ENCODE results near the gene RNF111. TPM values are rescaled to one million over a fixed set of nuclear protein-coding genes. Genes with fewer than 3 reads are reported as not detected.

Gene RNF111
- total and polyA plus RNA-seq, 2 of the 13 experiments (the other 11 are each of a cell fraction or from before 2014, with no cell fraction given), result 12.1 to 23.1 TPM

DNA sequence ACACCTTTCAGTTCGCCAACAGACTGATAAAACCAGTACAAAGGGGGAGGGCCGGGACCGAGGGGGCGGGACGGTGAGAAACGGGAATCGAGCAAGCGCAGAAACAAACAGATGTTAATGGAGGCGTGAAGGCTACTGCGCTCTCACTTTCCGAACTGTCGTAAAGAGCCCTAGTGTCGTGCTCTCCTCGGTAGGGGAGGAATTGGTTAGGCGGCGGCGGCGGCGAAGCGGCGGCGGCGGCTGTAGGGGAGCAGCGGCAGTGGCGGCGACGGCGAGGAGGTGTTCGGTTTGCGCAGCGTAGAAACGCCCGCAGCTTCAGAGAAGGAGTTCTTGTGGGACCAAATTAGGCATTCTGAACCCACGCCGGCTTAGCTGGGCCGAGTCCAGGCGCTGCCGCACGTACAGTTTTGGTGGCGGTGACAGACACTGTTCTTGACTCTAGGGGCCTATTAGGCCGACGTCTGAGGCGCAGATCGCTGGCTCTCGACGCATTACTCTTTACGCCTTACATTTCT, at the start of gene RNF111 (continued):
- TF ChIP-seq, protein P1, sequence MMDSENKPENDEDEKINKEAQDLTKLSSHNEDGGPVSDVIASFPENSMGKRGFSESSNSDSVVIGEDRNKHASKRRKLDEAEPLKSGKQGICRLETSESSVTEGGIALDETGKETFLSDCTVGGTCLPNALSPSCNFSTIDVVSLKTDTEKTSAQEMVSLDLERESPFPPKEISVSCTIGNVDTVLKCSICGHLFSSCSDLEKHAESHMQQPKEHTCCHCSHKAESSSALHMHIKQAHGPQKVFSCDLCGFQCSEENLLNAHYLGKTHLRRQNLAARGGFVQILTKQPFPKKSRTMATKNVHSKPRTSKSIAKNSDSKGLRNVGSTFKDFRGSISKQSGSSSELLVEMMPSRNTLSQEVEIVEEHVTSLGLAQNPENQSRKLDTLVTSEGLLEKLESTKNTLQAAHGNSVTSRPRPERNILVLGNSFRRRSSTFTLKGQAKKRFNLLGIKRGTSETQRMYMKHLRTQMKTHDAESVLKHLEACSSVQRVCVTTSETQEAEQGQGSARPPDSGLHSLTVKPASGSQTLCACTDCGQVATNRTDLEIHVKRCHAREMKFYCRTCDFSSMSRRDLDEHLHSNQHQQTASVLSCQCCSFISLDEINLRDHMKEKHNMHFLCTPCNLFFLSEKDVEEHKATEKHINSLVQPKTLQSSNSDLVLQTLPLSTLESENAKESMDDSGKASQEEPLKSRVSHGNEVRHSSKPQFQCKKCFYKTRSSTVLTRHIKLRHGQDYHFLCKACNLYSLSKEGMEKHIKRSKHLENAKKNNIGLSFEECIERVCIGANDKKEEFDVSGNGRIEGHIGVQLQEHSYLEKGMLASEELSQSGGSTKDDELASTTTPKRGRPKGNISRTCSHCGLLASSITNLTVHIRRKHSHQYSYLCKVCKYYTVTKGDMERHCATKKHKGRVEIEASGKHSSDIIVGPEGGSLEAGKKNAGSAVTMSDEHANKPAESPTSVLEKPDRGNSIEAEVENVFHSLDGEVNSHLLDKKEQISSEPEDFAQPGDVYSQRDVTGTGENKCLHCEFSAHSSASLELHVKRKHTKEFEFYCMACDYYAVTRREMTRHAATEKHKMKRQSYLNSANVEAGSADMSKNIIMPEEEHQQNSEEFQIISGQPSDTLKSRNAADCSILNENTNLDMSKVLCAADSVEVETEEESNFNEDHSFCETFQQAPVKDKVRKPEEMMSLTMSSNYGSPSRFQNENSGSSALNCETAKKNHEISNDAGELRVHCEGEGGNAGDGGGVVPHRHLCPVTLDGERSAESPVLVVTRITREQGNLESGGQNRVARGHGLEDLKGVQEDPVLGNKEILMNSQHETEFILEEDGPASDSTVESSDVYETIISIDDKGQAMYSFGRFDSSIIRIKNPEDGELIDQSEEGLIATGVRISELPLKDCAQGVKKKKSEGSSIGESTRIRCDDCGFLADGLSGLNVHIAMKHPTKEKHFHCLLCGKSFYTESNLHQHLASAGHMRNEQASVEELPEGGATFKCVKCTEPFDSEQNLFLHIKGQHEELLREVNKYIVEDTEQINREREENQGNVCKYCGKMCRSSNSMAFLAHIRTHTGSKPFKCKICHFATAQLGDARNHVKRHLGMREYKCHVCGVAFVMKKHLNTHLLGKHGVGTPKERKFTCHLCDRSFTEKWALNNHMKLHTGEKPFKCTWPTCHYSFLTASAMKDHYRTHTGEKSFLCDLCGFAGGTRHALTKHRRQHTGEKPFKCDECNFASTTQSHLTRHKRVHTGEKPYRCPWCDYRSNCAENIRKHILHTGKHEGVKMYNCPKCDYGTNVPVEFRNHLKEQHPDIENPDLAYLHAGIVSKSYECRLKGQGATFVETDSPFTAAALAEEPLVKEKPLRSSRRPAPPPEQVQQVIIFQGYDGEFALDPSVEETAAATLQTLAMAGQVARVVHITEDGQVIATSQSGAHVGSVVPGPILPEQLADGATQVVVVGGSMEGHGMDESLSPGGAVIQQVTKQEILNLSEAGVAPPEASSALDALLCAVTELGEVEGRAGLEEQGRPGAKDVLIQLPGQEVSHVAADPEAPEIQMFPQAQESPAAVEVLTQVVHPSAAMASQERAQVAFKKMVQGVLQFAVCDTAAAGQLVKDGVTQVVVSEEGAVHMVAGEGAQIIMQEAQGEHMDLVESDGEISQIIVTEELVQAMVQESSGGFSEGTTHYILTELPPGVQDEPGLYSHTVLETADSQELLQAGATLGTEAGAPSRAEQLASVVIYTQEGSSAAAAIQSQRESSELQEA (CRISPR knock-in tag; IDR thresholded peaks at IDR 0.05; ENCODE audit: not compliant biosample characterization), result no peak
- peak; percentile 86; the same call in 1 of the 2 replicates for TF ChIP-seq DMAP1 (CRISPR knock-in tag; IDR thresholded peaks at IDR 0.05)
- TF ChIP-seq ZNF337 (CRISPR knock-in tag; IDR thresholded peaks at IDR 0.05; ENCODE audit: borderline replicate concordance, low read depth), result no peak
- no peak for TF ChIP-seq HOXA9 (CRISPR knock-in tag; IDR thresholded peaks at IDR 0.05; ENCODE audit: borderline replicate concordance)
- 0 out of 2 replicates have a peak, but pooled peaks have one; percentile 88 for TF ChIP-seq SNAPC4 (CRISPR knock-in tag; IDR thresholded peaks at IDR 0.05)
- no peak for TF ChIP-seq TCF7 (IDR thresholded peaks at IDR 0.05; ENCODE audit: low read depth)
- no peak for TF ChIP-seq U2AF1 (optimal IDR thresholded peaks at IDR 0.05; ENCODE audit: low read depth, low read length)
- no peak for TF ChIP-seq ZNF382 (CRISPR knock-in tag; IDR thresholded peaks at IDR 0.05; ENCODE audit: borderline replicate concordance)
- 0 out of 2 replicates have a peak, but pooled peaks have one; percentile 8 for TF ChIP-seq NCOA2 (CRISPR knock-in tag; IDR thresholded peaks at IDR 0.05)
- TF ChIP-seq, protein P2, sequence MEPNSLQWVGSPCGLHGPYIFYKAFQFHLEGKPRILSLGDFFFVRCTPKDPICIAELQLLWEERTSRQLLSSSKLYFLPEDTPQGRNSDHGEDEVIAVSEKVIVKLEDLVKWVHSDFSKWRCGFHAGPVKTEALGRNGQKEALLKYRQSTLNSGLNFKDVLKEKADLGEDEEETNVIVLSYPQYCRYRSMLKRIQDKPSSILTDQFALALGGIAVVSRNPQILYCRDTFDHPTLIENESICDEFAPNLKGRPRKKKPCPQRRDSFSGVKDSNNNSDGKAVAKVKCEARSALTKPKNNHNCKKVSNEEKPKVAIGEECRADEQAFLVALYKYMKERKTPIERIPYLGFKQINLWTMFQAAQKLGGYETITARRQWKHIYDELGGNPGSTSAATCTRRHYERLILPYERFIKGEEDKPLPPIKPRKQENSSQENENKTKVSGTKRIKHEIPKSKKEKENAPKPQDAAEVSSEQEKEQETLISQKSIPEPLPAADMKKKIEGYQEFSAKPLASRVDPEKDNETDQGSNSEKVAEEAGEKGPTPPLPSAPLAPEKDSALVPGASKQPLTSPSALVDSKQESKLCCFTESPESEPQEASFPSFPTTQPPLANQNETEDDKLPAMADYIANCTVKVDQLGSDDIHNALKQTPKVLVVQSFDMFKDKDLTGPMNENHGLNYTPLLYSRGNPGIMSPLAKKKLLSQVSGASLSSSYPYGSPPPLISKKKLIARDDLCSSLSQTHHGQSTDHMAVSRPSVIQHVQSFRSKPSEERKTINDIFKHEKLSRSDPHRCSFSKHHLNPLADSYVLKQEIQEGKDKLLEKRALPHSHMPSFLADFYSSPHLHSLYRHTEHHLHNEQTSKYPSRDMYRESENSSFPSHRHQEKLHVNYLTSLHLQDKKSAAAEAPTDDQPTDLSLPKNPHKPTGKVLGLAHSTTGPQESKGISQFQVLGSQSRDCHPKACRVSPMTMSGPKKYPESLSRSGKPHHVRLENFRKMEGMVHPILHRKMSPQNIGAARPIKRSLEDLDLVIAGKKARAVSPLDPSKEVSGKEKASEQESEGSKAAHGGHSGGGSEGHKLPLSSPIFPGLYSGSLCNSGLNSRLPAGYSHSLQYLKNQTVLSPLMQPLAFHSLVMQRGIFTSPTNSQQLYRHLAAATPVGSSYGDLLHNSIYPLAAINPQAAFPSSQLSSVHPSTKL (CRISPR knock-in tag; IDR thresholded peaks at IDR 0.05), result 0 out of 2 replicates have a peak, but pooled peaks have one; percentile 6
- TF ChIP-seq ZNF577 (CRISPR knock-in tag; IDR thresholded peaks at IDR 0.05; ENCODE audit: borderline replicate concordance, low read depth), result no peak
- no peak for TF ChIP-seq TBL1XR1 (IDR thresholded peaks at IDR 0.05; ENCODE audit: borderline replicate concordance, low read length, partially characterized antibody)
